GM18499 (cell line): Measurements from ENCODE around the gene KRTAP9-1.
"Not testable (repeated sequence)": the region's sequence is repeated elsewhere in the genome, so short reads cannot be mapped to it uniquely, and the experiment has no call there.

ENCODE experiments used
- ATAC-seq: cut with Tn5 transposase; IDR thresholded peaks from one replicate; pipeline ENCODE4 v1.9.1; 2021; ENCODE audit warnings: moderate number of reproducible peaks; ENCODE audit not compliant: insufficient read depth, unreplicated experiment

Gene KRTAP9-1

GRCh38 chr17:41178843-41179616, 10.7 kb upstream of the KRTAP9-1 start:
- no peak for ATAC-seq

DNA sequence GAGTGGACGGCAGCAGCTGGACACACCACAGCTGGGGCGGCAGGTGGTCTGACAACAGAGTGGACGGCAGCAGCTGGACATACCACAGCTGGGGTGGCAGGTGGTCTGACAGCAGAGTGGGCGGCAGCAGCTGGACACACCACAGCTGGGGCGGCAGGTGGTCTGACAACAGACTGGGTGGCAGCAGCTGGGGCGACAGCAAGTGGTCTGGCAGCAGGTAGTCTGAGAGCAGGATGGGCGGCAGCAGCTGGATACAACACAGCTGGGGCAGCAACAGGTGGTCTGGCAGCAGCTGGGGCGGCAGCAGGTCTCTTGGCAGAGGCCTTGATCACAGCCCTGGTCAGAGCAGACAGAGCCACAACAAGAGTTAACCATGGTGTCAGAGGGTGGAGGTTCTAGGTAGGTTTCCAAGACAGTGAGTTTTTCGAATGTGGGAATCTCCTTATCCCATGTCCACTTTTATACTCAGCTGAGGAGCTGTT, 5.2 kb upstream of the KRTAP9-1 start, which contains the start of gene KRTAP4-1:
TSS of gene KRTAP4-1 (minus strand) at position 432 of the 482 bp plus-strand sequence. CDS start at position 375, 57 bp downstream.
- no peak for ATAC-seq

DNA sequence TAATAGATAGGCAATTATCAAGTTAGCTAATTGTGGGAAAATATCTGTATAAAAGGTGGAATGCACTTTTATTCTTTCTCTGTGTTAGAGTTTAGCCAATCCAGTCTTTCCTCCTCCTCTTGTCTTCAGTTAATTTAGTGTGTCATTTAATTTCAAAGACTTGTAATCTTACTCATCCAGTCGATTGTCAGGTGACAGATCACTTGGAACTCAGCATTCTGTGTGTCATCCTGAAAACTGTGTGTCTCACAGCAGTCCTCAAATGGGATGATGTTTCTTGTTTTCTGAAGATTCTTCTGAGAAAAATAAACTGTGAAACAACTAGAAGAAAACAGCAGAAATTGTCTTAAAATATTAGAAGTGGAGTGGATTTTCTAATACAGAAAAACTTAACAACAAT, 4.7 kb upstream of the KRTAP9-1 start:
- ATAC-seq: no peak

GRCh38 chr17:41186872-41187271, 2.8 kb upstream of the KRTAP9-1 start:
- ATAC-seq: no peak

- no peak for ATAC-seq
Measured at GRCh38 chr17:41190328-41190727, 641 bp downstream of the KRTAP9-1 start.

DNA sequence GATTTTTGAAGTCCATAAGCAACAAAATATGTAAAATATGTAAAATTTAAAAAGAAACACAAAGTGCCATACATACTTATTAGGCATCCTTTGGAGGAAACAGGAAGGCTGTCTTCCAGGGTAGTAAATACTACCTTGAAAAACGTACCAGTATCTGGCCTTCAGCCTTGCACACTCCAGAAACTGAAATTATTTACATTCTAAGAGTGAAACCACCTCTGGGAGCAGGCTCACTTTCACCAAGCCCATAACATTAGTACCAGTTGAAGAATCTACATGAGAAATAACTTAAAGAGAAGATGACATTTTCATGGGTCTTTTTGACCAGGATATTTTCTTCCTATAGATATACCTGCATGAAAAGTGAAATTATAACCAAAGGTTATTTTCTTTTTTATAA, 6.4 kb downstream of the KRTAP9-1 start:
- no peak for ATAC-seq

DNA sequence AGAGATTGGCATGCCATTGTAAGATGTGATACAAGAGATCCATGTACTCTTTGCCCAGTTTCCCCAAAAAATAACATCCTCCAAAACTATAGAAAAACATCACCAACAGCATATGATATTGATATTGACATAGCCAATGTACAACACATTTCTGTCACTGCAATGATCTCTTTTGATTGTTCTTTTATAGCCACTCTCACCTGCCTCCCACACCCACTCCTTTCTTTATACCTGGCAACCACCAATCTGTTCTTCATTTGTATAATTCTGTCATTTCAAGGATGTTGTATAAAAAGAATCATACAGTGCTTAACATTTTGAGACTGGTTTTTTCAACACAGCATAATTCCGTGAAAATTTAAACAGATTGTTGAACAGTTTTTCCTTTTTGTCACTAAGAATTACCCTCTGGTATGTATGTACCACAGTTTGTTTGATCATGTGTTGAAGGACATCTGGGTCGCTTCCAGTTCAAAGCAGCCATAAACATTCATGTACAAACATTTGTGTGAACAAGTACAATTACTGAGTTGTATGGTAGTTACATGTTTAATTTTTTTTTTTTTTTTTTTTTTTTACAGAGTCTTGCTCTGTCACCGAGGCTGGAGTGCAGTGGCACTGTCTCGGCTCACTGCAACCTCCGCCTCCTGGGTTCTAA, 9.9 kb downstream of the KRTAP9-1 start:
- no peak for ATAC-seq

DNA sequence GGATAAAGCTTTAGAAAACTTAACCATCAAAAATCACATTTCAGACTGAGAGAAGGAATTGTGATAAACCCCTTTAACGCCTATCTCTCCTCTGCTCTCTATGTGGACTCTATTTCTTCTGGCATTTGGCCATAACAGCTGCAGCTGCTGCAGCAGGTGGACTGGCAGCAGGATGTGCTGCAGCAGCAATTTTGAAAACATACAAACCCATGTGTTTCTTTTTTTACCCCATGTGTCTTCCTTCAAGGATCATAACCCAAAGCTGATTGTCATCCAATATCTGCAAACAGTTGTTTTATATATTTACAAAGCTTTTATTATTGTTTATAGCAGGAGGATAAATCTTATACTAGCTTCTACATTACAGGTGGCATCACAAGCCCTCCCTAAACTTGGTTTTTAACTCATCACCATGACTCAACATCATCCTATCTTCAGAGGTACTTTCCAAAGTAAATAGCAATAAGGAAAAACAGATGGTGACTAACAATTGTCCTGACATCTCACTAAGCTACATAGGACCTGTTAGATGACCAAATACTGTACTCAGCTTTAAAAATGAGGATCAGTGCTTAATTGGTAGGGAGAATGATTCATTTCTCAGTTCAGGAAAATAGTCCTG, 22.3 kb downstream of the KRTAP9-1 start:
- ATAC-seq: no peak

DNA sequence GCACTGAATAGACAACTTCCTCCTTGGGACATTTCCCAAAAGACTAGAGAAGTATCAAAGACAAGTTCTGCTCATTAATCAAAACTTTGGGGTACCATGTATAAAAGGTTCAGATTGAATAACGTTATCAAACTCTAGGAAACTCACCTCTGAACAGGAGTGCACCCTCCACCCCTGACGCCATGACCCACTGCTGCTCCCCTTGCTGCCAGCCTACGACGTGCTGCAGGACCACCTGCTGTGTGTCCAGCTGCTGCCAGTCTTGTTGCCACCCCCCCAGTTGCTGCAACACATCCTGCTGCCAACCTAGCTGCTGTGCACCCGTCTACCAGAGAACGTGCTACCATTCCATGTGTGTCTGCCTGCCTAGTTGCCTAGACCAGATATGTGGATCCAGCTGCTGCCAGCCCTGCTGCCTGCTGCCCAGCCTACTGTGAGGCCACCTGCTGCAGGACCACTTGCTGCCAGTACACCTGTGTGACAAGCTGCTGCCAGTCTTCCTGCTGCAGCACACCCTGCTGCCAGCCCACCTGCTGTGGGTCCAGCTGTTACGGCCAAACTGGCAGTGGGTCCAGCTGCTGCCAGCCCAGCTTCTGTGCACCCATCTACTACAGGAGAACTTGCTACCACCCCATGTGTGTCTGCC, 23.0 kb downstream of the KRTAP9-1 start:
- no peak for ATAC-seq

DNA sequence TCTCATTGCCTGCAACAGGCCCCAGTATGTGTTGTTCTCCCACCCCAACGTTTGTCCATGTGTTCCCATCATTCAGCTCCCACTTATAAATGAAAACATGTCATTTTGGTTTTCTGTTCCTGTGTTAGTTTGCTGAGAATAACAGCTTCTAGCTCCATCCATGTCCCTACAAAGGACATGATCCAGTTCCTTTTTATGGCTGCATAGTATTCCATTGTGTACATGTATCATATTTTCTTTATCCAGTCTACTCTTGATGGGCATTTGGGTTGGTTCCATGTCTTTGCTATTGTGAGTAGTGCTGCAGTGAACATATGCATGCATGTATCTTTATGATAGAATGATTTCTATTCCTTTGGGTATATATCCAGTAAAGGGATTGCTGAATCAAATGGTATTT, 26.0 kb downstream of the KRTAP9-1 start:
- no peak for ATAC-seq

GRCh38 chr17:41223821-41224220, 34.1 kb downstream of the KRTAP9-1 start:
- no peak for ATAC-seq

GRCh38 chr17:41226051-41226450, 36.4 kb downstream of the KRTAP9-1 start:
- no peak for ATAC-seq

DNA sequence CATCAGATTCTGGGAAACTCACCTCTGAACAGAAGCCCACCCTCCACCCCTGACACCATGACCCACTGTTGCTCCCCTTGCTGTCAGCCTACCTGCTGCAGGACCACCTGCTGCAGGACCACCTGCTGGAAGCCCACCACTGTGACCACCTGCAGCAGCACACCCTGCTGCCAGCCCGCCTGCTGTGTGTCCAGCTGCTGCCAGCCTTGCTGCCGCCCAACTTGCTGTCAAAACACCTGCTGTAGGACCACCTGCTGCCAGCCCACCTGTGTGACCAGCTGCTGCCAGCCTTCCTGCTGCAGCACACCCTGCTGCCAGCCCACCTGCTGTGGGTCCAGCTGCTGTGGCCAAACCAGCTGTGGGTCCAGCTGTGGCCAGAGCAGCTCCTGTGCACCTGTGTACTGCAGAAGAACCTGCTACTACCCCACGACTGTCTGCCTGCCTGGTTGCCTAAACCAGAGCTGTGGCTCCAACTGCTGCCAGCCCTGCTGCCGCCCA, 37.0 kb downstream of the KRTAP9-1 start, which contains the start of gene KRTAP9-2:
TSS of gene KRTAP9-2 (plus strand) at position 51 of the 498 bp plus-strand sequence. CDS start at position 58, 7 bp downstream.
- ATAC-seq: not testable (repeated sequence)

DNA sequence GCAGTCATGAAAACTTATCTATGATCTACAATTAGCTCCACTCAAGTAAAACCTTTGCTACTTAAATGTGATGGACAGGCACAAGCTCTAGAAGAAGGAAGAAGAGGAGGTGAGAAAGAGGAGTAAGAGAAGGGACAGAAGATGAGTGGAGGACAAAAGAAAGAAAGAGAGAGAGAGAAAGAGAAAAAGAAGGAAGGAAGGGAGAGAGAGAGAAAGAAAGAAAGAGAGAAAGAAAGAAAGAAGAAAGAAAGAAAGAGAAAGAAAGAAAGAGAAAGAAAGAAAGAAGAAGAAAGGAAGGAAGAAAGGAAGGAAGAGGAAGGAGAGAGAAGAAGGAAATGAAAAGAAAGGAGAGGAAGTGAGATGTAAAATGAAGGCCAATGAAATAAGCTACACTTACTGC, 40.4 kb downstream of the KRTAP9-1 start:
- ATAC-seq: no peak

- ATAC-seq: no peak
Measured at GRCh38 chr17:41231731-41232130, 42.0 kb downstream of the KRTAP9-1 start.

GRCh38 chr17:41232399-41233105, 42.9 kb downstream of the KRTAP9-1 start, which contains the start of gene KRTAP9-3:
Gene KRTAP9-3 (plus strand): TSS chr17:41232449. CDS start chr17:41232502, 53 bp downstream.
- not testable (repeated sequence) for ATAC-seq

DNA sequence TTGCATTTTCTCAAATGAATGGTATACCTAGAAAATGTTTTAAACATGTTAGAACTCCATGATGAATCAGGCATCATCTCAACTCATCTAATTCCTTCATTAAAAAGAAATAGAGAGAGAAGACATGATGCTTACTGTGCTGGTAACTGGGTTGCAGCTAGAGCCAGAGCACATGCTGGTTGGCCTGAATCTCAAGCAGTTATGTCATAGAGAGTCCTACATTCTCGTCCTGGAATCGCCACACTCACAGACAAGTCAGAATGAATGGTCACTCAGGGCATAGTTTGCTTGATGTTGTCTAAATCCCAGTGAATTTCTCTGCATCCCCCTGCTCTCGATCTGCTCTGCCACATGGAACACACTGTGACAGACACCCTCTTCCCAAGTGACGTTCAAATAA, 47.4 kb downstream of the KRTAP9-1 start:
- ATAC-seq: not testable (repeated sequence)

DNA sequence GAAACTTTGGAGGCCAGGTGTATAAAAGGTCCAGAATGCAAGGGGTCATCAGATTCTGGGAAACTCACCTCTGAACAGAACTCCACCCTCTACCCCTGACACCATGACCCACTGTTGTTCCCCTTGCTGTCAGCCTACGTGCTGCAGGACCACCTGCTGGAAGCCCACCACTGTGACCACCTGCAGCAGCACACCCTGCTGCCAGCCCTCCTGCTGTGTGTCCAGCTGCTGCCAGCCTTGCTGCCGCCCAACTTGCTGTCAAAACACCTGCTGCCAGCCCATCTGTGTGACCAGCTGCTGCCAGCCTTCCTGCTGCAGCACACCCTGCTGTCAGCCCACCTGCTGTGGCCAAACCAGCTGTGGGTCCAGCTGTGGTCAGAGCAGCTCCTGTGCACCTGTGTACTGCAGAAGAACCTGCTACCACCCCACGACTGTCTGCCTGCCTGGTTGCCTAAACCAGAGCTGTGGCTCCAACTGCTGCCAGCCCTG, 48.3 kb downstream of the KRTAP9-1 start, which contains the start of gene KRTAP9-8:
TSS of gene KRTAP9-8 (plus strand) at position 51 of the 489 bp plus-strand sequence. CDS start at position 104, 53 bp downstream.
- ATAC-seq: not testable (repeated sequence)
